ENCODE measurements around the gene KIAA0586. TPM values are rescaled to one million over a fixed set of nuclear protein-coding genes. Genes with fewer than 3 reads are reported as not detected.

Gene KIAA0586
- total RNA-seq, 3 donors from 2014 or later: 22.3 to 29.6 (median 22.4) TPM

DNA sequence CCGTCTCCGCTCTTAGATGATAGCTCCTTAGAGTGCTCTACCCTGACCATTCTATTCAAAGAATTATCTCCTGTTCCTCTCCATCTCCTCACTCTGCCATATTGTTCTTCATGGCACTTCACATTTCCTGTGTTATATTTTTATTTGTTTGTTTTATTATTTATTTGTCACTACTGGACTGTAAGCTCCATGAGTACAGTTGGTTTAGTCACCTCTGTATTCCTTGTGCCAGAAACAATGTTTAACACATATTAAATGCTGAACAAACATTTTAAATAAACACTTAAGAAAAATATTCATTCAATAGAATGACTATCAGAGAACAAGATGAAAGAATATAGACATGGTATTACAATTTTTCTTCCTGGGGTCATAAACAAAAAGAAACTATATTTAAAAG lies 35.6 kb downstream of the KIAA0586 start:
- H3K4me3 ChIP-seq: no peak overlapping the region
- no peaks in the 10 kb centered on the region for H3K4me1 ChIP-seq
- H3K27ac ChIP-seq: no peak overlapping the region
- TF ChIP-seq CTCF (IDR thresholded peaks at IDR 0.05) (no peak), POLR2A (IDR thresholded peaks at IDR 0.05) (no peak), POLR2AphosphoS5 (IDR thresholded peaks at IDR 0.05) (no peak)
- H3K27me3 ChIP-seq: no peaks in the 10 kb centered on the region
- DNase-seq (ENCODE audit: low spot score in 2 of 2): no peak
- H3K9me3 ChIP-seq: no peaks in the 10 kb centered on the region
- intact Hi-C loops (cut with DNase I; ENCODE audit: low total_unique reads): no loop called here
- no peaks in the 10 kb centered on the region for H3K36me3 ChIP-seq

DNA sequence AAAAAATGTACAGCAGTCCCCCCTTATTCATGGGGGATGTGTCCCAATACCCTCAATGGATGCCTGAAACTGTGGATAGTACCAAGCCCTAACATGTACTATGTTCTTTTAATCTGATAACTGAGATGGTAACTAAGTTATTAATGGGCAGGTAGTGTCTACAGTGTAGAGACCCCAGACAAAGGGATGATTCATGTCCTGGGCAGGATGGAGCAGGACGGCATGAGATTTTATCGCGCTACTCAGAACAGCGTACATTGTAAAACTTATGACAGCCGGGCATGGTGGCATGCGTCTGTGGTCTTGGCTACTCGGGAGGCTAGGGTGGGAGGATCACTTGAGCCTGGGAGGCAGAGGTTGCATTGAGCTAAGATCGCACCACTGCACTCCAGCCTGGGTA lies 37.1 kb downstream of the KIAA0586 start:
- H3K4me1 ChIP-seq: no peaks in the 10 kb centered on the region
- no peak overlapping the region for H3K4me3 ChIP-seq
- intact Hi-C loops (cut with DNase I; ENCODE audit: low total_unique reads): no loop called here
- no peaks in the 10 kb centered on the region for H3K9me3 ChIP-seq
- H3K27me3 ChIP-seq: no peaks in the 10 kb centered on the region
- TF ChIP-seq POLR2A (IDR thresholded peaks at IDR 0.05) (no peak), CTCF (IDR thresholded peaks at IDR 0.05) (no peak), POLR2AphosphoS5 (IDR thresholded peaks at IDR 0.05) (no peak)
- no peak for DNase-seq (ENCODE audit: low spot score in 2 of 2)
- no peaks in the 10 kb centered on the region for H3K36me3 ChIP-seq
- H3K27ac ChIP-seq: no peak overlapping the region

DNA sequence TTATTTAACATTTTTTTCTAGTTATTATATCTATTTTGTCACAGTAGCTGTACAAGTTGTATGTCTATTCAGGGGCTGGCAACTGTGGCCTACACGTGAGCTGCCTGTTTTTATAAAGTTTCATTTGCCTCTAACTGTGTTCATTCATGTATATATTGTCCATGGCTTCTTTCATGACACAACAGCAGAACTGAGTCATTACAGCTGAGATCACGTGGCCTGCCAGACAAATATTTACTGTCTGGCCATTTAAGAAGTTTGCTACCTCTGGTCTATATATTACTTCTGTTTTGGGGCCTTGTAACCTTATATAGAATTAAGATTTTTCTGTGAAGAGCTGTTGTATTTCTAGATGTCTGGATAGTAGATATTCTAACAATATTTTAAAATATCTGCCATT lies 37.9 kb downstream of the KIAA0586 start:
- H3K9me3 ChIP-seq: no peaks in the 10 kb centered on the region
- no peak overlapping the region for H3K27ac ChIP-seq
- intact Hi-C loops (cut with DNase I; ENCODE audit: low total_unique reads): no loop called here
- DNase-seq (ENCODE audit: low spot score in 2 of 2): no peak
- TF ChIP-seq POLR2A (IDR thresholded peaks at IDR 0.05) (no peak), POLR2AphosphoS5 (IDR thresholded peaks at IDR 0.05) (no peak), CTCF (IDR thresholded peaks at IDR 0.05) (no peak)
- H3K36me3 ChIP-seq: no peaks in the 10 kb centered on the region
- no peaks in the 10 kb centered on the region for H3K4me1 ChIP-seq
- H3K27me3 ChIP-seq: no peaks in the 10 kb centered on the region
- no peak overlapping the region for H3K4me3 ChIP-seq

DNA sequence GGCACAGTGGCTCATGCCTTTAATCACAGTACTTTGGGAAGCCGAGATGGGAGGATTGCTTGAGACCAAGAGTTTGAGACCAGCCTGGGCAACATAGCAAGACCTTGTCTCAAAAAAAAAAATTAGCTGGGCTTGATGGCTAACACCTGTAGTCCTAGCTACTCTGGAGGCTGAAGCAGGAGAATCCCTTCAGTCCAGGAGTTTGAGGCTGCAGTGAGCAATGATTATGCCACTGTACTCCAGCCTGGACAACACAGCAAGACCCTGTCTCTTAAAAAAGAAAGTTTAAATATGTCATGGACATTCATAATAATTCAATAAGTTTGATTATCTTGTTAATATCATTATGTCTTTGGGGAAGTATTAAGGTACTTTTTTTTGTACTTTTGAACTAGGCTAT lies 38.9 kb downstream of the KIAA0586 start:
- Histone ChIP-seq H3K4me1 (no peaks in the 10 kb centered on the region), H3K9me3 (no peaks in the 10 kb centered on the region), H3K27me3 (no peaks in the 10 kb centered on the region), H3K4me3 (no peak overlapping the region), H3K27ac (no peak overlapping the region), H3K36me3 (no peaks in the 10 kb centered on the region)
- DNase-seq (ENCODE audit: low spot score in 2 of 2): no peak
- TF ChIP-seq POLR2AphosphoS5 (IDR thresholded peaks at IDR 0.05) (no peak), POLR2A (IDR thresholded peaks at IDR 0.05) (no peak), CTCF (IDR thresholded peaks at IDR 0.05) (no peak)
- intact Hi-C loops (cut with DNase I; ENCODE audit: low total_unique reads): no loop called here

GRCh38 chr14:58467575-58467974 lies 40.1 kb downstream of the KIAA0586 start:
- Histone ChIP-seq H3K9me3 (no peaks in the 10 kb centered on the region), H3K27me3 (no peaks in the 10 kb centered on the region), H3K4me3 (no peak overlapping the region), H3K4me1 (no peaks in the 10 kb centered on the region), H3K36me3 (no peaks in the 10 kb centered on the region), H3K27ac (no peak overlapping the region)
- intact Hi-C loops (cut with DNase I; ENCODE audit: low total_unique reads): no loop called here
- TF ChIP-seq POLR2A (IDR thresholded peaks at IDR 0.05) (no peak), CTCF (IDR thresholded peaks at IDR 0.05) (no peak), POLR2AphosphoS5 (IDR thresholded peaks at IDR 0.05) (no peak)
- DNase-seq (ENCODE audit: low spot score in 2 of 2): no peak

All from breast epithelium (tissue), 4 donors.